H1 (cell line): ENCODE measurements around the gene SLC45A1. TPM values are rescaled to one million over a fixed set of nuclear protein-coding genes. Genes with fewer than 3 reads are reported as not detected.

Source experiments
- CHD2 ChIP-seq: IDR thresholded peaks from 2 replicates; pipeline ENCODE4 v1.6.1; 2012; ENCODE audit warnings: low read length, improper control_type of control experiment
- GTF2F1 ChIP-seq: IDR thresholded peaks from 2 replicates; pipeline ENCODE4 v1.6.1; 2012; ENCODE audit warnings: low read depth, low read length, improper control_type of control experiment, borderline replicate concordance
- HDAC6 ChIP-seq: IDR thresholded peaks from one replicate; pipeline ENCODE4 v1.7.1; 2012; ENCODE audit warnings: low read depth, mild to moderate bottlenecking, inconsistent platforms, low read length, moderate library complexity
- KDM4A ChIP-seq: IDR thresholded peaks from one replicate; pipeline ENCODE4 v1.7.1; 2012; ENCODE audit warnings: low read depth, mild to moderate bottlenecking, moderate library complexity, low read length, inconsistent platforms; ENCODE audit not compliant: severe bottlenecking
- KDM5A ChIP-seq: fragments of 200-600 bp; IDR thresholded peaks from 2 replicates; pipeline ENCODE4 v1.7.1; 2012; ENCODE audit warnings: mild to moderate bottlenecking, low read length, inconsistent platforms, mixed read lengths
- SP4 ChIP-seq: IDR thresholded peaks from 2 replicates; pipeline ENCODE4 v1.6.1; 2012; ENCODE audit warnings: low read length, inconsistent platforms
- polyA plus RNA-seq, 7 experiments: library from polyadenylated mRNA; depleted of rRNA in 3 of 7; stranded (reverse) in 5 of 7; unstranded in 2 of 7; fragments of >200 nt in 5 of 7; fragments of 200-250 nt in 2 of 7; gene quantifications; 1 replicate in 5 of 7; 2 replicates in 1 of 7; 4 replicates in 1 of 7; pipeline versions ENCODE4 v1.2.1 to v1.2.3, GENCODE V29; 2011 to 2013; ENCODE audit warnings: missing spikeins in 2 of 7, mixed read lengths in 2 of 7
- total RNA-seq: library from RNA; stranded (reverse); fragmentation: NEBNext Ultra II Directional; extraction: Animal tissue kit (Norgen Biotek cat#: 25700); gene quantifications from 2 replicates; pipeline ENCODE4 v1.2.1, GENCODE V29; 2021
- TF ChIP-seq, protein P1 (sequence below): fragments of 300-600 bp; sonication (generic); IDR thresholded peaks from 2 replicates; pipeline ENCODE4 v1.7.1; 2012; ENCODE audit warnings: low read length, moderate library complexity, mild to moderate bottlenecking, inconsistent platforms; ENCODE audit not compliant: insufficient replicate concordance
- TF ChIP-seq, protein P2 (sequence below): IDR thresholded peaks from 2 replicates; pipeline ENCODE4 v1.6.1; 2012; ENCODE audit warnings: low read length, inconsistent platforms

The SLC45A1 gene
- total and polyA plus RNA-seq, 2 of the 8 experiments (the other 6 are each of a cell fraction or from before 2014, with no cell fraction given) = 1.0 to 1.7 TPM

DNA sequence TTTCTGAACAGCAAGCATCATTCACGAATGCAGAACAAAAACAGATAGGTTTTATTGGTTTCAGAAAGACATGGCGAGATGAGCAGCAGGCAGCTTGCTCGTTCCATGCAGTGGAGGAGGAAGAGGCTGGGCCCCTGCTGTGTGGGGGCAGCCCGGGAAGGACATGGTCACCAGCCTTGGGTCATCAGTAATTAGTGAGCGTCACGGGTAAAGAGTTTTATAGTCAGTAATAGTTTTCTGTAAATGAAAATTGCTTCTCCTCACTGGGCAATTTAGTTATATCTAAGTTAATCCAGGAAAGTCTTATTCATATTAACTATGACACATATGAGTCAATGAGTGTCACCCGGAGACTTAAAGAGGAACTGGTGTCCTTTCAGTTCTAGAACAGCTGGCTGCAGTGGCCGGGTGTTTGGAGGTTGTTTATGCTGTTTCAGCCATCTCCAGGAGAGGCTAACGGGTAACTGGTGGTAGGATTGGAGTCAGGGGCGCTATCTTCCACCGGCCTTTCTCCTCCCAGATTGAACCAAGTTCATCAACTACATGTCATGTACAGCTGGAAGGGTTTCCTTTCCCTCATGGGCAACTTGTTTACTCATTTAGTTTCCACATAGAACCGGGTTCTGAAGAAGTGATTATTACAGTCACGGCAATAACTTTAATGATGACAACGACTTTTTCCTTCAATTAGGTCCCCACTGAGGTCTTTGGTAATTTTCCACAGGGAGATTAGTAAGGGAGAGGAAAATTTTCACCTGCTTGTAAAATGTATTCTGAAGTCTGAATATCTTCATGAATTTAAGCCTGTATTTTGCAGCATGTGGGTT lies 34.6 kb upstream of the SLC45A1 start (continued):
- TF ChIP-seq, protein P1, sequence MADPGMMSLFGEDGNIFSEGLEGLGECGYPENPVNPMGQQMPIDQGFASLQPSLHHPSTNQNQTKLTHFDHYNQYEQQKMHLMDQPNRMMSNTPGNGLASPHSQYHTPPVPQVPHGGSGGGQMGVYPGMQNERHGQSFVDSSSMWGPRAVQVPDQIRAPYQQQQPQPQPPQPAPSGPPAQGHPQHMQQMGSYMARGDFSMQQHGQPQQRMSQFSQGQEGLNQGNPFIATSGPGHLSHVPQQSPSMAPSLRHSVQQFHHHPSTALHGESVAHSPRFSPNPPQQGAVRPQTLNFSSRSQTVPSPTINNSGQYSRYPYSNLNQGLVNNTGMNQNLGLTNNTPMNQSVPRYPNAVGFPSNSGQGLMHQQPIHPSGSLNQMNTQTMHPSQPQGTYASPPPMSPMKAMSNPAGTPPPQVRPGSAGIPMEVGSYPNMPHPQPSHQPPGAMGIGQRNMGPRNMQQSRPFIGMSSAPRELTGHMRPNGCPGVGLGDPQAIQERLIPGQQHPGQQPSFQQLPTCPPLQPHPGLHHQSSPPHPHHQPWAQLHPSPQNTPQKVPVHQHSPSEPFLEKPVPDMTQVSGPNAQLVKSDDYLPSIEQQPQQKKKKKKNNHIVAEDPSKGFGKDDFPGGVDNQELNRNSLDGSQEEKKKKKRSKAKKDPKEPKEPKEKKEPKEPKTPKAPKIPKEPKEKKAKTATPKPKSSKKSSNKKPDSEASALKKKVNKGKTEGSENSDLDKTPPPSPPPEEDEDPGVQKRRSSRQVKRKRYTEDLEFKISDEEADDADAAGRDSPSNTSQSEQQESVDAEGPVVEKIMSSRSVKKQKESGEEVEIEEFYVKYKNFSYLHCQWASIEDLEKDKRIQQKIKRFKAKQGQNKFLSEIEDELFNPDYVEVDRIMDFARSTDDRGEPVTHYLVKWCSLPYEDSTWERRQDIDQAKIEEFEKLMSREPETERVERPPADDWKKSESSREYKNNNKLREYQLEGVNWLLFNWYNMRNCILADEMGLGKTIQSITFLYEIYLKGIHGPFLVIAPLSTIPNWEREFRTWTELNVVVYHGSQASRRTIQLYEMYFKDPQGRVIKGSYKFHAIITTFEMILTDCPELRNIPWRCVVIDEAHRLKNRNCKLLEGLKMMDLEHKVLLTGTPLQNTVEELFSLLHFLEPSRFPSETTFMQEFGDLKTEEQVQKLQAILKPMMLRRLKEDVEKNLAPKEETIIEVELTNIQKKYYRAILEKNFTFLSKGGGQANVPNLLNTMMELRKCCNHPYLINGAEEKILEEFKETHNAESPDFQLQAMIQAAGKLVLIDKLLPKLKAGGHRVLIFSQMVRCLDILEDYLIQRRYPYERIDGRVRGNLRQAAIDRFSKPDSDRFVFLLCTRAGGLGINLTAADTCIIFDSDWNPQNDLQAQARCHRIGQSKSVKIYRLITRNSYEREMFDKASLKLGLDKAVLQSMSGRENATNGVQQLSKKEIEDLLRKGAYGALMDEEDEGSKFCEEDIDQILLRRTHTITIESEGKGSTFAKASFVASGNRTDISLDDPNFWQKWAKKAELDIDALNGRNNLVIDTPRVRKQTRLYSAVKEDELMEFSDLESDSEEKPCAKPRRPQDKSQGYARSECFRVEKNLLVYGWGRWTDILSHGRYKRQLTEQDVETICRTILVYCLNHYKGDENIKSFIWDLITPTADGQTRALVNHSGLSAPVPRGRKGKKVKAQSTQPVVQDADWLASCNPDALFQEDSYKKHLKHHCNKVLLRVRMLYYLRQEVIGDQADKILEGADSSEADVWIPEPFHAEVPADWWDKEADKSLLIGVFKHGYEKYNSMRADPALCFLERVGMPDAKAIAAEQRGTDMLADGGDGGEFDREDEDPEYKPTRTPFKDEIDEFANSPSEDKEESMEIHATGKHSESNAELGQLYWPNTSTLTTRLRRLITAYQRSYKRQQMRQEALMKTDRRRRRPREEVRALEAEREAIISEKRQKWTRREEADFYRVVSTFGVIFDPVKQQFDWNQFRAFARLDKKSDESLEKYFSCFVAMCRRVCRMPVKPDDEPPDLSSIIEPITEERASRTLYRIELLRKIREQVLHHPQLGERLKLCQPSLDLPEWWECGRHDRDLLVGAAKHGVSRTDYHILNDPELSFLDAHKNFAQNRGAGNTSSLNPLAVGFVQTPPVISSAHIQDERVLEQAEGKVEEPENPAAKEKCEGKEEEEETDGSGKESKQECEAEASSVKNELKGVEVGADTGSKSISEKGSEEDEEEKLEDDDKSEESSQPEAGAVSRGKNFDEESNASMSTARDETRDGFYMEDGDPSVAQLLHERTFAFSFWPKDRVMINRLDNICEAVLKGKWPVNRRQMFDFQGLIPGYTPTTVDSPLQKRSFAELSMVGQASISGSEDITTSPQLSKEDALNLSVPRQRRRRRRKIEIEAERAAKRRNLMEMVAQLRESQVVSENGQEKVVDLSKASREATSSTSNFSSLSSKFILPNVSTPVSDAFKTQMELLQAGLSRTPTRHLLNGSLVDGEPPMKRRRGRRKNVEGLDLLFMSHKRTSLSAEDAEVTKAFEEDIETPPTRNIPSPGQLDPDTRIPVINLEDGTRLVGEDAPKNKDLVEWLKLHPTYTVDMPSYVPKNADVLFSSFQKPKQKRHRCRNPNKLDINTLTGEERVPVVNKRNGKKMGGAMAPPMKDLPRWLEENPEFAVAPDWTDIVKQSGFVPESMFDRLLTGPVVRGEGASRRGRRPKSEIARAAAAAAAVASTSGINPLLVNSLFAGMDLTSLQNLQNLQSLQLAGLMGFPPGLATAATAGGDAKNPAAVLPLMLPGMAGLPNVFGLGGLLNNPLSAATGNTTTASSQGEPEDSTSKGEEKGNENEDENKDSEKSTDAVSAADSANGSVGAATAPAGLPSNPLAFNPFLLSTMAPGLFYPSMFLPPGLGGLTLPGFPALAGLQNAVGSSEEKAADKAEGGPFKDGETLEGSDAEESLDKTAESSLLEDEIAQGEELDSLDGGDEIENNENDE = no peak
- TF ChIP-seq, protein P2, sequence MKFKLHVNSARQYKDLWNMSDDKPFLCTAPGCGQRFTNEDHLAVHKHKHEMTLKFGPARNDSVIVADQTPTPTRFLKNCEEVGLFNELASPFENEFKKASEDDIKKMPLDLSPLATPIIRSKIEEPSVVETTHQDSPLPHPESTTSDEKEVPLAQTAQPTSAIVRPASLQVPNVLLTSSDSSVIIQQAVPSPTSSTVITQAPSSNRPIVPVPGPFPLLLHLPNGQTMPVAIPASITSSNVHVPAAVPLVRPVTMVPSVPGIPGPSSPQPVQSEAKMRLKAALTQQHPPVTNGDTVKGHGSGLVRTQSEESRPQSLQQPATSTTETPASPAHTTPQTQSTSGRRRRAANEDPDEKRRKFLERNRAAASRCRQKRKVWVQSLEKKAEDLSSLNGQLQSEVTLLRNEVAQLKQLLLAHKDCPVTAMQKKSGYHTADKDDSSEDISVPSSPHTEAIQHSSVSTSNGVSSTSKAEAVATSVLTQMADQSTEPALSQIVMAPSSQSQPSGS = no peak
- TF ChIP-seq KDM4A (no peak), KDM5A (no peak), HDAC6 (no peak), SP4 (no peak), GTF2F1 (no peak), CHD2 (no peak)
